ENCODE data around the gene MRPL33. TPM values are rescaled to one million over a fixed set of nuclear protein-coding genes. Genes with fewer than 3 reads are reported as not detected.

The MRPL33 gene
- total and polyA plus RNA-seq, 12 donors = 123 to 661 (median 253) TPM

DNA sequence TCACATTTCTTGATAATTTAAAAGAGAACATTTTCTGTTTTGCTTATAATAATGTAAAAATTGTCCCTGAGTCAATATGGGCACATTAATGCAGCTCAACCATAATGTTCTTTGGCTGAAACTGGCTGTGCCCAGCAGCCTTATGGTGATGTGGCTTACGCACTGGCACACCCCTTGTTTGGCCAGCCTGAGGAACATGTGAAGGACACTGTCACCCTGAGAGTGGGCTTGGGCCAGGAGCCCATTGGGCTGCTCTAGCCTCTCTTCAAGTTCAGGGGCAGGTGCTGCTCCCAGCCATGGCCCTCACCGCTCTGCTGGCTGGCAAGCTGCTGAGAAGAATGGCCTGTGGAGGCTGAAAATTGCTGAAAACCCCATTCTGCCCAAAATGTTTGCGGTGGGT is 37.5 kb downstream of the MRPL33 start:
- 87 to 95% methylated on average over 3 of the region's 3 CpGs for WGBS, 2 donors
- no peaks in the 10 kb centered on the region for H3K9me3 ChIP-seq
- H3K4me3 ChIP-seq = no peak overlapping the region
- H3K36me3 ChIP-seq = no peaks in the 10 kb centered on the region
- H3K27ac ChIP-seq = peak overlapping the region in 2 of 10 donors; percentile 10 to 39
- ATAC-seq (peak in 4 of 8 donors; percentile 28 to 84 (median 56)), DNase-seq (no peak)
- peaks cover 0 to 35% (median 0%) of the 10 kb centered on the region in 9 donors for H3K4me1 ChIP-seq
- H3K27me3 ChIP-seq = no peaks in the 10 kb centered on the region
- TF ChIP-seq, protein P1, sequence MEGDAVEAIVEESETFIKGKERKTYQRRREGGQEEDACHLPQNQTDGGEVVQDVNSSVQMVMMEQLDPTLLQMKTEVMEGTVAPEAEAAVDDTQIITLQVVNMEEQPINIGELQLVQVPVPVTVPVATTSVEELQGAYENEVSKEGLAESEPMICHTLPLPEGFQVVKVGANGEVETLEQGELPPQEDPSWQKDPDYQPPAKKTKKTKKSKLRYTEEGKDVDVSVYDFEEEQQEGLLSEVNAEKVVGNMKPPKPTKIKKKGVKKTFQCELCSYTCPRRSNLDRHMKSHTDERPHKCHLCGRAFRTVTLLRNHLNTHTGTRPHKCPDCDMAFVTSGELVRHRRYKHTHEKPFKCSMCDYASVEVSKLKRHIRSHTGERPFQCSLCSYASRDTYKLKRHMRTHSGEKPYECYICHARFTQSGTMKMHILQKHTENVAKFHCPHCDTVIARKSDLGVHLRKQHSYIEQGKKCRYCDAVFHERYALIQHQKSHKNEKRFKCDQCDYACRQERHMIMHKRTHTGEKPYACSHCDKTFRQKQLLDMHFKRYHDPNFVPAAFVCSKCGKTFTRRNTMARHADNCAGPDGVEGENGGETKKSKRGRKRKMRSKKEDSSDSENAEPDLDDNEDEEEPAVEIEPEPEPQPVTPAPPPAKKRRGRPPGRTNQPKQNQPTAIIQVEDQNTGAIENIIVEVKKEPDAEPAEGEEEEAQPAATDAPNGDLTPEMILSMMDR (IDR thresholded peaks at IDR 0.05) = no peak
- intact Hi-C loops (cut with DNase I) = loop anchor here in 1 of 10 donors (10.0 kb wide), 1 partner anchor 76 kb away; no protein-coding TSS in a partner anchor

DNA sequence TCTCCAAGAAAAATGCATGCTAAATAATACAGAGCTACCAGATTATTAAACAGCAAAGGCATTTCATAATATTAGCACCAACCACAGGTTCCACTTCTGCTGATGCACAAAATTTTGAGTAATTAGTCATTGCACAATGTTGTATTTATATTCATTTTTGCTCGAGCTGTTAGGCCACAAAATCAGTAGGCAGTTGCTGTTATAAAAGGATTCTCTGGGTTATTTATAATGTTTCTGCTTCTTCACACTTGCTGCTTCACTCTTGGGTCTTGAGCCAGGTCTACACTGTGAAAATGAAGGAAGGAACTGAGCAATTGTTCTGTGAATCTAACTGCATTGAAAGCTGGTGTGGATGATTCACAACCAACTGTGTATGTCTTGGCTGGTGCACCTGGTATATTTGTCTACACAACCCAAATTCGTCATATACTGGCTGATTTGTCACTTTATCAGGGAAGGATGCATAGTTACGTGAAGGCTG is 38.3 kb downstream of the MRPL33 start:
- Histone ChIP-seq H3K36me3 (no peaks in the 10 kb centered on the region), H3K4me3 (no peak overlapping the region), H3K27me3 (no peaks in the 10 kb centered on the region), H3K9me3 (no peaks in the 10 kb centered on the region), H3K4me1 (peaks cover 0 to 27% (median 0%) of the 10 kb centered on the region in 9 donors), H3K27ac (peak overlapping the region in 1 of 10 donors; percentile 39)
- WGBS, 2 donors = 70 to 72% methylated on average over 3 of the region's 3 CpGs
- DNase-seq (no peak), ATAC-seq (no peak)
- intact Hi-C loops (cut with DNase I) = loop anchor here in 1 of 10 donors (10.0 kb wide), 1 partner anchor 75 kb away; no protein-coding TSS in a partner anchor
- TF ChIP-seq, protein P1 (IDR thresholded peaks at IDR 0.05) = no peak

DNA sequence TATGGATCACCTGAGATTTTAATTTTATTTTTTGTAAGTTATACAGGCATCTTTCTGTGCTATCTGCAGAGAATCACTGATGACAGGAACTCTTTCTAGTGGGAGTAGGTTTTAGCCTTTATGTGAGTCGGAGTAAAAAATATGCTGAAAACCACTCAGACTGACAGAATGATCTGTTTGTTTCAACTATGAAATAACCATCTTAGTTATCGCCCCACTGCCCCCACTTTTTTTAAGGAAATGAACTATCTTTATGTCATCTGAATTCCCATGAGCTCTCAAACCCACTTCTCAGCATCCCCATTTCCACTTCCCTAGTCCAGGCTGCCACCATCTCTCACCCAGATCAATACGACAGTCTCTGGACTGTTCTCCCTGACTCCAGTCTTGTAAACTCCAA is 38.9 kb downstream of the MRPL33 start:
- H3K9me3 ChIP-seq = no peaks in the 10 kb centered on the region
- ATAC-seq (no peak), DNase-seq (no peak)
- WGBS, 2 donors = 85 to 94% methylated on average over 3 of the region's 3 CpGs
- H3K4me1 ChIP-seq = peaks cover 0 to 26% (median 0%) of the 10 kb centered on the region in 9 donors
- H3K4me3 ChIP-seq = no peak overlapping the region
- H3K27ac ChIP-seq = peak overlapping the region in 1 of 10 donors; percentile 39
- intact Hi-C loops (cut with DNase I) = no loop called here
- H3K36me3 ChIP-seq = no peaks in the 10 kb centered on the region
- H3K27me3 ChIP-seq = no peaks in the 10 kb centered on the region
- TF ChIP-seq, protein P1 (IDR thresholded peaks at IDR 0.05) = no peak

DNA sequence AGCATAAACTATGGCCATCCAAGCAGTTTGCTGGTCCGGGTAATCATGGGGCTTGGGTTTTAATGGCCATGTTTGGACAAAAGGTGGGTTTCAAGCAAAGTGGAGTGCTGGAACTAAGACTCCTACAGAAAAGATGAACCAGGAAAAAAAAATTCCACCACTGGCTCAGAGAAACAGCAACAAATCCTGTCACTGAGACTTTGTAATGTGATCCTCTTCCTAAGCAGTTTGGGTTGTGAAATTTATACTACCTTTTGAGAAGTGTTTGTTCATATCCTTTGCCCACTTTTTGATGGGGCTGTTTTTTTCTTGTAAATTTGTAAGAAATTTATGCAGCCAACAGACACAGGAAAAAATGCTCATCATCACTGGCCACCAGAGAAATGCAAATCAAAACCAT is 40.2 kb downstream of the MRPL33 start:
- Histone ChIP-seq H3K27ac (no peak overlapping the region), H3K36me3 (no peaks in the 10 kb centered on the region), H3K9me3 (no peaks in the 10 kb centered on the region), H3K4me3 (no peak overlapping the region), H3K27me3 (no peaks in the 10 kb centered on the region), H3K4me1 (peaks cover 0 to 26% (median 0%) of the 10 kb centered on the region in 9 donors)
- 96 to 100% methylated on average over 1 of the region's 1 CpG for WGBS, 2 donors
- no peak for DNase-seq
- no peak for ATAC-seq
- intact Hi-C loops (cut with DNase I) = no loop called here
- TF ChIP-seq, protein P1 (IDR thresholded peaks at IDR 0.05) = no peak
